ENCODE data around the gene MPLKIP.
"Not testable (repeated sequence)": the region's sequence is repeated elsewhere in the genome, so short reads cannot be mapped to it uniquely, and the experiment has no call there.

DNA sequence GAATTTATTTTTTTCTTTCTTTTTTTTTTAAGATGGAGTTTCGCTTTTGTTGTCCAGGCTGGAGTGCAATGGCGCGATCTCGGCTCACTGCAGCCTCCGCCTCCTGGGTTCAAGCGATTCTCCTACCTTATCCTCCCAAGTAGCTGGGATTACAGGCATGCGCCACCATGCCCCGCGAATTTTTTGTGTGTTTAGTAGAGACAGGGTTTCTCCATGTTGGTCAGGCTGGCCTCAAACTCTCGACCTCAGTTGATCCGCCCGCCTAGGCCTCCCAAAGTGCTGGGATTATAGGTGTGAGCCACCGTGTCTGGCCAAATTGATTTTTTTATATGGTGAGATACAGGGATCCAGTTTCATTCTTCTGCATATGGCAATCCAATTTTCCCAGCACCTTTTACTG lies 5.5 kb upstream of the MPLKIP start:
- not testable (repeated sequence) for TF ChIP-seq CTCF (IDR thresholded peaks at IDR 0.05; ENCODE audit: low read depth, low read length); EZH2phosphoT487 (IDR thresholded peaks at IDR 0.05; ENCODE audit: low read depth)

Data from OCI-LY3 (cell line).